C4-2B (cell line): Measurements from ENCODE around the gene CCND3.

Experiments used
- H3K27ac ChIP-seq: fragments of 450-650 bp; 2 replicates; pipeline ENCODE4 v1.5.1; 2017
- CTCF ChIP-seq: fragments of 450-650 bp; conservative IDR thresholded peaks from 2 replicates; pipeline ENCODE4 v1.5.1; 2017; ENCODE audit warnings: mild to moderate bottlenecking
- ZFX ChIP-seq: fragments of 450-650 bp; IDR thresholded peaks from 2 replicates; pipeline ENCODE4 v1.6.1; 2017

CCND3 gene

GRCh38 chr6:41917528-41917927, 24.1 kb downstream of the CCND3 start:
- no peak for TF ChIP-seq CTCF
- TF ChIP-seq ZFX, result no peak
- H3K27ac ChIP-seq, result no peak overlapping the region

GRCh38 chr6:41914869-41915530, 26.6 kb downstream of the CCND3 start:
- TF ChIP-seq ZFX (no peak), CTCF (no peak)
- no peak overlapping the region for H3K27ac ChIP-seq

GRCh38 chr6:41914343-41914742, 27.3 kb downstream of the CCND3 start:
- no peak for TF ChIP-seq ZFX
- no peak for TF ChIP-seq CTCF
- H3K27ac ChIP-seq, result no peak overlapping the region

- H3K27ac ChIP-seq, result no peak overlapping the region
- TF ChIP-seq ZFX, result no peak
- TF ChIP-seq CTCF, result no peak
Observed at GRCh38 chr6:41909727-41910126, 31.9 kb downstream of the CCND3 start.

GRCh38 chr6:41901882-41902519, 39.6 kb downstream of the CCND3 start:
- no peak overlapping the region for H3K27ac ChIP-seq
- TF ChIP-seq ZFX (no peak), CTCF (no peak)

GRCh38 chr6:41900861-41901260, 40.7 kb downstream of the CCND3 start:
- no peak overlapping the region for H3K27ac ChIP-seq
- TF ChIP-seq CTCF, result no peak
- TF ChIP-seq ZFX, result no peak

- TF ChIP-seq CTCF, result no peak
- no peak for TF ChIP-seq ZFX
- H3K27ac ChIP-seq, result peak overlapping the region; percentile 62; the same call in 1 of the 2 replicates
Observed at GRCh38 chr6:41896281-41896680, 45.3 kb downstream of the CCND3 start.
